HG02642 (cell line): ENCODE results near the gene SFR1.

Experiments
- ATAC-seq: cut with Tn5 transposase; IDR thresholded peaks from one replicate; pipeline ENCODE4 v1.9.1; 2021; ENCODE audit warnings: mild to moderate bottlenecking; ENCODE audit not compliant: unreplicated experiment, poor library complexity

SFR1 gene

GRCh38 chr10:104121485-104122224 is at the start of gene SFR1:
Gene SFR1 (plus strand): TSS chr10:104122171. CDS start chr10:104122184, 13 bp downstream.
- peak; percentile 94 for ATAC-seq

DNA sequence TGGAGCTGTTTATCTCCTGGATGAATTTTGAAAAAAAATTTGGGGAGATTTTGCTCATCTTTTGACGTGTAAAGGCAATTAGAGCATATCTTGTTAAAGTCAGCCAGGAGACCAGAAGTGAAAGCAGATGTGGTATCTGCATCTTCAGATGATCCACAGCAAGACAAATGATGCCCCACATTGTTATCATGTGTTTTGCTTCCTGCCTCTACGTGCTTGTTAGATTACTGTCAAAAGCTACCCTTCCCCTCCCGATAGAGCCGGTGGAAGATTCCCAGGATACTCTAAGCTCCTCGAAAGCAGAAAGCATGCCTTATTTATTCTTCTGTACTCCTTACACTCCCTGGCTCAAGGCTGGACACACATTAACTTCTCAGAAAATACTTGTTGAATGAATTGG is 49.2 kb upstream of the SFR1 start:
- ATAC-seq = no peak

DNA sequence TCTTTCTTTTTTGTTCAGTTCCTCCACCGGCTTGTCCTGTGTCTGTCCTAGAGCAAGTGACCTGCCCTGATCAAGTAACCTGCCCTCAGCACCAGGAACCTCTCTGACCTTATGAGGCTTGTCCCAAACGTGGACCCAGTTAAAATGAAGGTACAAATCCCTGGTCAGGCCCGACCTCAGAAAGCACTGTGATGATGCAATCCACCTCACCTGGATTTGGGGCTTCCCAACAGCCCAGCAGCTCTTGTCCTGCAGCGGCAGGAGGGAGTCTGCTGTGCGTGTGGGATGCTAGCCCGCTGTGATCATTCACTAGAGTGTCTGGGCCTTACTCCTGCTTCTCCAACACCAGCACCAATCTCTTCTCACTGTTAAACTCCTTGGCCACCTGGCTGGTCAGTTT is 47.5 kb upstream of the SFR1 start:
- no peak for ATAC-seq

DNA sequence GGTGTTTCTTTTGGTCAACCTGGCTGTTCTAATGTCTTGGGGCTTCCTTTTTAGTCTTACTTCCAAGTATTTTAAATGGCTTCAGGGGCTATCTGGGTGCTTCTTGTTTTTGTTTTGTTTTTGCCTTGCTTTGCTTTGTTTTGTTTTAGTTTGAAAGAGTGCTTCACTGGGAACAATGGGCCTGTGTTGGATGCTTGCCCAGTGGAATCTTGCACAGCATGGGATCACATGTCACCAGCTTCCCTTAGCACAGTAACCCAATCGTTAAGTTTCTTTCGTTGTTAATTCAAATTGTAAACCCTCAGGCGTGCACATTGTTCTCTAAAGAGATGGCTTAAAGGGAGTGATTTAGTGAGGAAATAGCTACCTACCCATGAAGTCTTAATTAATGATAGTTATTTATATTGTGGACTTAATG is 45.2 kb upstream of the SFR1 start:
- no peak for ATAC-seq

- ATAC-seq = no peak
Measured at GRCh38 chr10:104077247-104077646, 44.7 kb upstream of the SFR1 start.

GRCh38 chr10:104077663-104078151 is 44.3 kb upstream of the SFR1 start:
- no peak for ATAC-seq

- ATAC-seq = no peak
Measured at GRCh38 chr10:104080762-104081161, 41.2 kb upstream of the SFR1 start.

GRCh38 chr10:104081998-104082397 is 40.0 kb upstream of the SFR1 start:
- ATAC-seq = no peak

DNA sequence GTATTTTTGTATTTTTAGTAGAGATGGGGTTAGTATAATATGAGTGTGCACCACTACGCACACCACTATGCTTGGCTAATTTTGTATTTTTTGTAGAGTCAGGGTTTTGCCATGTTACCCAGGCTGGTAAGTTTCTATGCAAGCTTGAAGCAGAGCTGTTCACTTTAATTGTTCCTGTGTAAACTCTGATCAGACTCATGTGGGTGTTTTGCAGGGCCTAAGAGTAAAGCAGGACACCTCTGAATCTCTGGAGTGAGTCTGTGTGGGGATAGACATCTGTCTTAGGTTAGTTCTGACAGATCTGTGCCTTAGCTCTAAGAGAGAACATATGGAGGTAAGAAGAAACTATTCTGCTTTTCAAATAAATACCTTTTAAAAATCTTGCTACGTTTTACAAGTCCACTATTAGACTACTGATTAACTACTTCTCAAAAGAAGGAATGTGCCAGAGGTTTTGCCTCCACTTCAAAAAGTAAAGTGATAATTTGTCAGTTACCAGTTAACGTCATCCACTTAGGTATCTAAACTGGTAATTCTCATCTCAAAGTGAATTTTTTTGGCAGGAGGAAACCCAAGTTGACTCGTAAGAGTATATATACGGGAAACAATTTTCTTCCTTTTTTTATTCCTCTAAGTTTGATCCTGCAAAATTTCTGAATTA is 37.4 kb upstream of the SFR1 start:
- no peak for ATAC-seq

DNA sequence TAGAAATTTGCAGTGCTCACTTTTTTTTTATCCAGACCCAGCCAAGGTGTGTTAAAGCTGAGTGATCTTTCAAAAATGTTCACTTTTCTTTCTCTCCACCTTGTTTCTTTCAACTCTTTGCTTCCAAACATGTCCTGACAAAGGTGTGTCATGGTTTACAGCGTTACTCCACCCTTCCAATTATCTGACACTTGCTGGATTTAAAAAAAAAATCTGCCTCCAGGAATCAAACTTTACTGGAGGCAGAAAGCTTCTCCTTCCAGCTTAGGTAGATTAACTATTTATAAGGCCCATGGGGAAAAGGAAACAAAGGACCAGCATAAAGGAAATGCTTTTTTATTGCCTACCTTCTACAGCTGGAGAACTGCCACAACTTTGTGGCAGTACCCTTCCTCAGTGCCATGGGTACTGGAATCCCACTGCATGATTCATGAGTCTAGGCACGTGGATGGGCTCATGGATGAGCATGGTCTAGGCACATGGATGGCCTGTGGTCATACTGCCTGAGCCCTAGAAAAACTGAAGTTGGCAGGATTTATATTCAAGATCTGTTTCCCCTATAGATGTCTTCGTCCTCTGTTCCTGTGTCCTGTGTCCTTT is 36.1 kb upstream of the SFR1 start, which contains the start of gene COL17A1:
TSS of gene COL17A1 (minus strand) at position 80 of the 600 bp plus-strand sequence. CDS start 5,207 bp downstream, outside the sequence.
- no peak for ATAC-seq

GRCh38 chr10:104088239-104088638 is 33.7 kb upstream of the SFR1 start:
- no peak for ATAC-seq

- no peak for ATAC-seq
Measured at GRCh38 chr10:104089621-104090020, 32.4 kb upstream of the SFR1 start.

DNA sequence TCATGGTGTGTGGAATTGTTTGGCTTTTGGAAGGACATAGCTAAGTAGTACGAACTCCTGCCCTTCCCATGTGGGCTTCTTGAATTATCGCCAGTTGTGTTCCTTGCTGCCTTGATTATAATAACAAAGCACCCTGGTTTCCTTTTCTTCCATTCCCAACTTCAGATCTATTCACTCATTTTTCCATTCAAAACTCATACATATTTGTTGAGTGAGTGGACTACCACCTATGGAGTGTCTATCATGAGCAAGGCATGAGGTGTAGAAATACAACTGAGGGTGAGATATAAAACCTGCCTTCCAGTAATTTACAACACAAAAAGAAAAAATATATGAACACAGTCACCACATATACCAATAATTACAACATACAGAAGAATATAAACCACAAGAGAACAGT is 31.4 kb upstream of the SFR1 start:
- ATAC-seq = no peak

GRCh38 chr10:104092749-104093148 is 29.2 kb upstream of the SFR1 start:
- no peak for ATAC-seq

GRCh38 chr10:104096692-104097091 is 25.3 kb upstream of the SFR1 start:
- ATAC-seq = no peak

- no peak for ATAC-seq
Measured at GRCh38 chr10:104098358-104098925, 23.5 kb upstream of the SFR1 start.

DNA sequence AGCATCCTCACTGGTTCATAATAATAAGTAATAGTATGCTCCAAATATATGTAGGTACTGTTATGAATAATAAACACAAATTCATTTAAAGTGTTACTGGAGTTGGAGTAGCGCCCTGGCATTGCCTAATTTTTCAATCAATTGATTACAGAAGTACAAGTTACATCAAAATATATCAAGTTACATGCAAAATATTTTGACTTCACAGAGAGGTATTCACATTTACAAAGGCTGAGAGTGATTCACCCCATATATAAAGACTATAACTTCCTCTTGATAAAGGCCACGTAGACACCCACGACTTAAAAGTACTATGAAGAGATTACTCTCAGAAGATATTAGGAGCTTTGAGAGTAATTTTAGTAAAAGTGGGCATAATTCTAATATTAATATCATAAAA is 22.7 kb upstream of the SFR1 start:
- ATAC-seq = no peak

DNA sequence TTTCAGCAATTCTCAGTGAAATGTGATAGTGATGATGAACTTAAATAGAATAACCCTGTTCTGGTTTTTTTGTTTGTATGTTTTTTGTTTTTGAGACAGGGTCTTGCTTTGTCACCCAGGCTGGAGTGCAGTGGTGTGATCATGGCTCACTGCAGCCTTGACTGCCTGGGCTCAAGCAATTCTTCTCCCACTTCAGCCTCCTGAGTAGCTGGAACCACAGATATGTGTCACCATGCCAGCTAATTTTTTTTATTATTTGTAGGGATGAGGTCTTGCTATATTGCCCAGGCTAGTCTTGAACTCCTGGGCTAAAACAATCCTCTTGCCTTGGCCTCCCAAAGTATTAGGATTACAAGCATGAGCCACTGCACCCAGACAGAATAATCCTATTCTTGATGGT is 22.0 kb upstream of the SFR1 start:
- no peak for ATAC-seq

- ATAC-seq = no peak
Measured at GRCh38 chr10:104100795-104101194, 21.2 kb upstream of the SFR1 start.

- no peak for ATAC-seq
Measured at GRCh38 chr10:104101902-104102301, 20.1 kb upstream of the SFR1 start.

DNA sequence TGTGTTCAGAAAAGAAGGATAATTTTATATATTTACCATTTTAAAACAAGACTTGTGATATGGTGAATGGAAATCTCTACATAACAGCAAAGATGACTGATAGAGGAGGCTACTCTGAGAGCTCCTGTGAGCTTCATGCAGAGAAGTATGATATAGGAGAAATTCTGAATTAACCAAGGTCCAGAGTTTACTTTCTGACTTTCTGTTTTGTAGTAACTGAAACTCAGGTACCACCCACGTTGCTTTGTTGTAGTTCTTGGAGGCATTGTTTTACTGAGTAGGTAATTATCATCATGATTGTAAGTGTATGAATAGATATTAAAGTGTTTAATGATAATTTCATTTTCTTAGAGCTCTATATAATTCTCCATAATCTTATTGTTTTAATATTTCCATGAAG is 18.0 kb upstream of the SFR1 start:
- ATAC-seq = no peak
